Trophoblast cell (in vitro differentiated cells and primary cell): ENCODE measurements around the gene PTPRJ.
A peak's percentile ranks its signal among the peaks of the same experiment; 100 is the strongest.

ENCODE experiments used
- DNase-seq, 2 donors: peaks; one replicate each; pipeline ENCODE4 v3.0.0-alpha.2; 2016
- H2AFZ ChIP-seq: 2 replicates; pipeline ENCODE4 v1.6.1; 2013; ENCODE audit warnings: low read length, moderate library complexity, mild to moderate bottlenecking; ENCODE audit not compliant: insufficient read depth, poor library complexity
- H2AK5ac ChIP-seq: 2 replicates; pipeline ENCODE4 v1.6.1; 2013; ENCODE audit warnings: mild to moderate bottlenecking, low read length
- H2BK120ac ChIP-seq: 2 replicates; pipeline ENCODE4 v1.6.1; 2013; ENCODE audit warnings: low read length, mild to moderate bottlenecking, moderate library complexity; ENCODE audit not compliant: insufficient read depth, poor library complexity
- H2BK12ac ChIP-seq: 2 replicates; pipeline ENCODE4 v1.6.1; 2013; ENCODE audit warnings: mild to moderate bottlenecking, low read length, moderate library complexity
- H2BK5ac ChIP-seq: 2 replicates; pipeline ENCODE4 v1.6.1; 2013; ENCODE audit warnings: low read length, low read depth, moderate library complexity, mild to moderate bottlenecking; ENCODE audit not compliant: poor library complexity
- H3K14ac ChIP-seq: 2 replicates; pipeline ENCODE4 v1.6.1; 2013; ENCODE audit warnings: mild to moderate bottlenecking, low read length
- H3K18ac ChIP-seq: 2 replicates; pipeline ENCODE4 v1.6.1; 2013; ENCODE audit warnings: mild to moderate bottlenecking, low read length
- H3K23ac ChIP-seq: 2 replicates; pipeline ENCODE4 v1.6.1; 2013; ENCODE audit warnings: low read length
- H3K27ac ChIP-seq: 2 replicates; pipeline ENCODE4 v1.5.1; 2013; ENCODE audit warnings: low read depth, mild to moderate bottlenecking, inconsistent platforms, low read length, moderate library complexity
- H3K27me3 ChIP-seq: 2 replicates; pipeline ENCODE4 v1.6.1; 2013; ENCODE audit warnings: inconsistent platforms, mild to moderate bottlenecking, low read length, moderate library complexity; ENCODE audit not compliant: insufficient read depth
- H3K36me3 ChIP-seq, 2 experiments: 1 replicate in 1 of 2; 2 replicates in 1 of 2; pipeline ENCODE4 v1.6.1; 2013; ENCODE audit warnings: low read length in 2 of 2, mild to moderate bottlenecking in 2 of 2, moderate library complexity in 1 of 2; ENCODE audit not compliant: insufficient read depth in 2 of 2, control insufficient read depth in 1 of 2
- H3K4ac ChIP-seq: 2 replicates; pipeline ENCODE4 v1.6.1; 2013; ENCODE audit warnings: low read depth, mild to moderate bottlenecking, low read length, moderate library complexity
- H3K4me1 ChIP-seq, 2 experiments: 1 replicate in 1 of 2; 2 replicates in 1 of 2; pipeline ENCODE4 v1.6.1; 2013; ENCODE audit warnings: low read length in 2 of 2, mild to moderate bottlenecking in 2 of 2, moderate library complexity in 1 of 2; ENCODE audit not compliant: insufficient read depth in 2 of 2, control insufficient read depth in 1 of 2
- H3K4me2 ChIP-seq: 2 replicates; pipeline ENCODE4 v1.6.1; 2013; ENCODE audit warnings: inconsistent platforms, mild to moderate bottlenecking, low read length, moderate library complexity
- H3K4me3 ChIP-seq: 2 replicates; pipeline ENCODE4 v1.5.1; 2013; ENCODE audit warnings: mild to moderate bottlenecking, low read depth, low read length, inconsistent platforms
- H3K79me1 ChIP-seq: one replicate; pipeline ENCODE4 v1.6.1; 2013; ENCODE audit warnings: low read length
- H3K79me2 ChIP-seq: 2 replicates; pipeline ENCODE4 v1.6.1; 2013; ENCODE audit warnings: low read length, mild to moderate bottlenecking; ENCODE audit not compliant: control insufficient read depth, insufficient read depth, poor library complexity
- H3K9ac ChIP-seq: 2 replicates; pipeline ENCODE4 v1.6.1; 2013; ENCODE audit warnings: mild to moderate bottlenecking, low read length
- H3K9me3 ChIP-seq: 2 replicates; pipeline ENCODE4 v1.6.1; 2013; ENCODE audit warnings: low read depth, mild to moderate bottlenecking, control low read depth, inconsistent platforms, low read length; ENCODE audit not compliant: insufficient read depth
- H4K12ac ChIP-seq: 2 replicates; pipeline ENCODE4 v1.6.1; 2013; ENCODE audit warnings: low read depth, mild to moderate bottlenecking, low read length, moderate library complexity
- H4K8ac ChIP-seq: 2 replicates; pipeline ENCODE4 v1.6.1; 2013; ENCODE audit warnings: low read depth, mild to moderate bottlenecking, low read length, moderate library complexity
- H4K91ac ChIP-seq: one replicate; pipeline ENCODE4 v1.6.1; 2013; ENCODE audit warnings: low read depth, mild to moderate bottlenecking, low read length, moderate library complexity
- WGBS: extraction: QIAGEN DNeasy Blood & Tissue Kit; methylation state at CpG from one replicate; pipeline ENCODE4 v1.1.7; 2013; ENCODE audit warnings: missing lambda C conversion rate; ENCODE audit not compliant: insufficient read length, insufficient coverage; ENCODE audit errors: extremely low coverage; 5-methylcytosine and 5-hydroxymethylcytosine counted together

The PTPRJ gene

DNA sequence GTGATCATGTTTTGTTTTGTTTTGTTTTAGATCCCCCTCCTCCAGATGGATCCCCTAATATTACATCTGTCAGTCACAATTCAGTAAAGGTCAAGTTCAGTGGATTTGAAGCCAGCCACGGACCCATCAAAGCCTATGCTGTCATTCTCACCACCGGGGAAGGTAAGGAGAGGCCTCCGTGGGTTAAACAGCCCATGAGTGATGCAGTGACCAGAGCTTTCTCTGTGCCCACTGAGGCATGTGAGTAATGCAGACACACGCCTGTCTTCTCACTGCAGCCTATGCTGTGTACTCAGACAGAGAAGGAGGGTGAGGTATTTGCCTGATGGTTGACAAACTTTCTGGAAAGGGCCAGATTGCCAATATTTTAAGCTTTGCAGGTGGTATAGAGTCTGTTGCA is 162.5 kb downstream of the PTPRJ start:
- no peaks in the 10 kb centered on the region for H3K79me2 ChIP-seq
- H2AFZ ChIP-seq, result no peak overlapping the region
- H2BK5ac ChIP-seq, result no peak overlapping the region
- H2AK5ac ChIP-seq, result no peak overlapping the region
- H3K9ac ChIP-seq, result no peak overlapping the region
- no peaks in the 10 kb centered on the region for H3K9me3 ChIP-seq
- no peak for DNase-seq
- no peak overlapping the region for H3K4me3 ChIP-seq
- H3K4me2 ChIP-seq, result no peak overlapping the region
- no peak overlapping the region for H3K18ac ChIP-seq
- no peak overlapping the region for H4K12ac ChIP-seq
- no CpG with 5 or more reads among the region's 4 CpGs for WGBS
- H4K8ac ChIP-seq, result no peak overlapping the region
- H3K23ac ChIP-seq, result no peak overlapping the region
- H3K4ac ChIP-seq, result no peak overlapping the region
- no peak overlapping the region for H4K91ac ChIP-seq
- H2BK12ac ChIP-seq, result no peak overlapping the region
- no peak overlapping the region for H3K14ac ChIP-seq
- H3K27me3 ChIP-seq, result no peaks in the 10 kb centered on the region
- peaks cover 5 to 10% of the 10 kb centered on the region in 2 experiments for H3K36me3 ChIP-seq
- no peaks in the 10 kb centered on the region for H3K79me1 ChIP-seq
- no peaks in the 10 kb centered on the region for H3K4me1 ChIP-seq
- no peak overlapping the region for H2BK120ac ChIP-seq
- H3K27ac ChIP-seq, result no peak overlapping the region

DNA sequence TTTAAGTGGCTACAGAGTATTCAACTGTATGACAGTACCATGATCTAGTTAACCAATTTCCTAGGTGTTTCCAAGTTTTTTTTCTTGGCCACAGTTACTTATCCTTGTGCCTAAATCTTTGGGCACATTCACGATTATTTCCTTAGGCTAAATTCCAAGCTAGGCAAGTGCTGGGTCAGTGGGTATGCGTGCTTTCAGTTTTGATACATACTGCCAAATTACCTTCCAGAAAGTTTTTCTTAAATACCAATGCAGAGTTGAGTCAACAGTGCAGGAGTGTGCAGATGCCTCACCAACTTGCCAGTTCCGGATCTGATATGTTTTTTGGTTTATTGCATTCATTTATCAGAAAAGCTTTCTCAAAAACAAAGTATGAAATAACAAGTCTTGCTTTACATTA is 168.4 kb downstream of the PTPRJ start:
- peaks cover 0 to 4% of the 10 kb centered on the region in 2 experiments for H3K36me3 ChIP-seq
- H2BK120ac ChIP-seq, result no peak overlapping the region
- H3K79me1 ChIP-seq, result no peaks in the 10 kb centered on the region
- H2BK12ac ChIP-seq, result no peak overlapping the region
- H3K9ac ChIP-seq, result no peak overlapping the region
- H2BK5ac ChIP-seq, result no peak overlapping the region
- H3K18ac ChIP-seq, result no peak overlapping the region
- no peak overlapping the region for H3K23ac ChIP-seq
- H4K8ac ChIP-seq, result no peak overlapping the region
- no peak overlapping the region for H3K4me3 ChIP-seq
- H3K27ac ChIP-seq, result no peak overlapping the region
- H3K27me3 ChIP-seq, result no peaks in the 10 kb centered on the region
- no peak overlapping the region for H2AK5ac ChIP-seq
- H3K9me3 ChIP-seq, result peaks cover 2% of the 10 kb centered on the region
- no peak overlapping the region for H3K4me2 ChIP-seq
- H3K4me1 ChIP-seq, result no peaks in the 10 kb centered on the region
- no peaks in the 10 kb centered on the region for H3K79me2 ChIP-seq
- no peak overlapping the region for H4K12ac ChIP-seq
- H2AFZ ChIP-seq, result no peak overlapping the region
- no peak overlapping the region for H4K91ac ChIP-seq
- no peak overlapping the region for H3K14ac ChIP-seq
- H3K4ac ChIP-seq, result no peak overlapping the region
- no CpG with 5 or more reads among the region's 3 CpGs for WGBS
- DNase-seq, result peak in 1 of 2 donors; percentile 70

DNA sequence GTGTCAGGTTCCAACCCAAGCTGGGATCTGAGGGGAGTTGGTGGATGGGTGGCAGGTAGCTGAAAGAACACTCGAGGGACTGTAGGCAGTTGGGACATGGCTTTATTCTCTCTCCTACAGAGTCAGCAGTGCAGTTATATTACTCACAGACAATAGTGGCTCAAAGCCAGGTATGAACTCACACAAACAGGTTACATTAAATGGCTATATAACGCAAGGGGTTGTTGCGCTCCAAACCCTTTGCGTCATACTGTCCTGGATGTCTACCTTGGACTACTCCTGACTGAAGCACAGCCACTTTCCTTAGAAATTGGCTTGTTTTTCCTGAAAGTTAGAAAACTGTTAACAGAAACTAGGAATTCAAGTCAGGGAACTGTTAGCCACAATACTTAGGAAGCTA is 169.9 kb downstream of the PTPRJ start:
- H3K27me3 ChIP-seq, result no peaks in the 10 kb centered on the region
- no peak overlapping the region for H3K4me3 ChIP-seq
- H2BK5ac ChIP-seq, result no peak overlapping the region
- no peak overlapping the region for H4K8ac ChIP-seq
- H2BK120ac ChIP-seq, result no peak overlapping the region
- H3K79me2 ChIP-seq, result no peaks in the 10 kb centered on the region
- no CpG with 5 or more reads among the region's 4 CpGs for WGBS
- no peak overlapping the region for H2AFZ ChIP-seq
- H3K23ac ChIP-seq, result no peak overlapping the region
- H4K12ac ChIP-seq, result no peak overlapping the region
- no peak overlapping the region for H3K14ac ChIP-seq
- H4K91ac ChIP-seq, result no peak overlapping the region
- H3K18ac ChIP-seq, result no peak overlapping the region
- no peaks in the 10 kb centered on the region for H3K4me1 ChIP-seq
- H2BK12ac ChIP-seq, result no peak overlapping the region
- DNase-seq, result no peak
- peaks cover 2% of the 10 kb centered on the region for H3K9me3 ChIP-seq
- no peak overlapping the region for H3K27ac ChIP-seq
- H3K4ac ChIP-seq, result no peak overlapping the region
- no peak overlapping the region for H3K4me2 ChIP-seq
- no peak overlapping the region for H3K9ac ChIP-seq
- no peak overlapping the region for H2AK5ac ChIP-seq
- H3K79me1 ChIP-seq, result no peaks in the 10 kb centered on the region
- H3K36me3 ChIP-seq, result peaks cover 0 to 3% of the 10 kb centered on the region in 2 experiments

DNA sequence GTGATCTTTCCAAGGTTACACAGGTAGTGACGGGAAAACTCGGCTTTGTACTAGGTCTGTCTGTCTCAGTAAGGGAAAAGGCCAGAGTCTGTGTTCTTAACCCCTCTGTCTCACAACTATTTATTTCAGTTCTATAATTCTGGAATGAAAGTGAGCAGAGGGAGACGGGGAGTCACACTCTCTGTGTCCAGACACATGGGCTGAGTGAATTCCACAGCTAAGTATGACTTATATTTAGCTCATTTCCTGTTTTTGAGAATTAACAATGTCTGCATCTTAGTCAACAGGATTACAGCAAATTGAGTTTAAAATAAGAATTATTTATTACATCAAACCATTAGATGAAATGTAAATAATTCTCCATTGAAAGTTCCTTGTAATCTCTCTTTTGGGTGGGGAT is 173.8 kb downstream of the PTPRJ start:
- H3K23ac ChIP-seq, result no peak overlapping the region
- H3K9ac ChIP-seq, result no peak overlapping the region
- no peak overlapping the region for H2BK5ac ChIP-seq
- H4K8ac ChIP-seq, result no peak overlapping the region
- H3K79me1 ChIP-seq, result no peaks in the 10 kb centered on the region
- no peak overlapping the region for H3K18ac ChIP-seq
- no peak overlapping the region for H2BK120ac ChIP-seq
- no peaks in the 10 kb centered on the region for H3K27me3 ChIP-seq
- H4K12ac ChIP-seq, result no peak overlapping the region
- H3K4me2 ChIP-seq, result no peak overlapping the region
- H3K14ac ChIP-seq, result no peak overlapping the region
- H3K27ac ChIP-seq, result no peak overlapping the region
- no peaks in the 10 kb centered on the region for H3K4me1 ChIP-seq
- H2AK5ac ChIP-seq, result no peak overlapping the region
- no CpG with 5 or more reads among the region's 3 CpGs for WGBS
- no peak overlapping the region for H4K91ac ChIP-seq
- H3K36me3 ChIP-seq, result peaks cover 0 to 5% of the 10 kb centered on the region in 2 experiments
- no peak for DNase-seq
- no peak overlapping the region for H3K4ac ChIP-seq
- peaks cover 2% of the 10 kb centered on the region for H3K9me3 ChIP-seq
- H2BK12ac ChIP-seq, result no peak overlapping the region
- H2AFZ ChIP-seq, result no peak overlapping the region
- no peak overlapping the region for H3K4me3 ChIP-seq
- no peaks in the 10 kb centered on the region for H3K79me2 ChIP-seq
